MM.1S (cell line): ENCODE measurements around the gene VPREB1.

Source experiments
- DNase-seq: peaks from one replicate; pipeline ENCODE4 v3.0.0-alpha.2; 2015
- H2AFZ ChIP-seq: fragments of 300-600 bp; sonication (generic); 2 replicates; pipeline ENCODE4 v1.6.0; 2016; ENCODE audit warnings: antibody characterized with exemption, low read length
- H3F3A ChIP-seq: fragments of 300-600 bp; sonication (generic); 2 replicates; pipeline ENCODE4 v1.6.1; 2016; ENCODE audit warnings: mild to moderate bottlenecking, antibody characterized with exemption, low read length, moderate library complexity, mixed read lengths; ENCODE audit not compliant: insufficient read depth
- H3K27ac ChIP-seq: fragments of 300-600 bp; sonication (generic); 2 replicates; pipeline ENCODE4 v1.5.1; 2016; ENCODE audit warnings: mild to moderate bottlenecking, low read length
- H3K27me3 ChIP-seq: fragments of 300-600 bp; sonication (generic); replicated peaks from 2 replicates; pipeline ENCODE4 v1.6.0; 2016; ENCODE audit warnings: low read length; ENCODE audit not compliant: insufficient read depth
- H3K36me3 ChIP-seq: fragments of 300-600 bp; sonication (generic); replicated peaks from 2 replicates; pipeline ENCODE4 v1.6.1; 2016; ENCODE audit warnings: mild to moderate bottlenecking, low read length, mixed read lengths; ENCODE audit not compliant: insufficient read depth
- H3K4me1 ChIP-seq: fragments of 300-600 bp; sonication (generic); 2 replicates; pipeline ENCODE4 v1.6.1; 2016; ENCODE audit warnings: low read length, mixed read lengths
- H3K4me2 ChIP-seq: fragments of 300-600 bp; sonication (generic); 2 replicates; pipeline ENCODE4 v1.6.0; 2016; ENCODE audit warnings: low read depth, low read length
- H3K4me3 ChIP-seq: fragments of 300-600 bp; sonication (generic); 2 replicates; pipeline ENCODE4 v1.5.1; 2016; ENCODE audit warnings: low read length, mixed read lengths
- H3K79me2 ChIP-seq: fragments of 300-600 bp; sonication (generic); 2 replicates; pipeline ENCODE4 v1.6.1; 2016; ENCODE audit warnings: mixed run types, low read length, mixed read lengths
- H3K9ac ChIP-seq: fragments of 300-600 bp; sonication (generic); 2 replicates; pipeline ENCODE4 v1.6.1; 2016; ENCODE audit warnings: low read length, mixed read lengths
- H3K9me2 ChIP-seq: fragments of 300-600 bp; sonication (generic); replicated peaks from 2 replicates; pipeline ENCODE4 v1.6.1; 2016; ENCODE audit warnings: mild to moderate bottlenecking, low read length, mixed read lengths; ENCODE audit not compliant: insufficient read depth
- H3K9me3 ChIP-seq: fragments of 300-600 bp; sonication (generic); replicated peaks from 2 replicates; pipeline ENCODE4 v1.6.1; 2016; ENCODE audit warnings: mild to moderate bottlenecking, low read length, mixed read lengths; ENCODE audit not compliant: insufficient read depth
- H4K20me1 ChIP-seq: fragments of 300-600 bp; sonication (generic); 2 replicates; pipeline ENCODE4 v1.6.1; 2016; ENCODE audit warnings: mild to moderate bottlenecking, low read length, moderate library complexity, mixed read lengths; ENCODE audit not compliant: insufficient read depth
- CTCF ChIP-seq: fragments of 300-600 bp; sonication (generic); IDR thresholded peaks from 2 replicates; pipeline ENCODE4 v1.5.1; 2016; ENCODE audit warnings: antibody characterized with exemption, low read length, mixed read lengths
- EZH2 ChIP-seq: fragments of 300-600 bp; sonication (generic); optimal IDR thresholded peaks from 2 replicates; pipeline ENCODE3; 2017; ENCODE audit warnings: low read depth, mild to moderate bottlenecking, antibody characterized with exemption, low read length, mixed read lengths
- EZH2phosphoT487 ChIP-seq: fragments of 300-600 bp; sonication (generic); IDR thresholded peaks from 2 replicates; pipeline ENCODE4 v1.6.1; 2018; ENCODE audit warnings: antibody characterized with exemption, low read length

Gene VPREB1

GRCh38 chr22:22245256-22245909 lies 797 bp downstream of the VPREB1 start:
- no peak for DNase-seq
- Histone ChIP-seq H3K9me2 (no peaks in the 10 kb centered on the region), H3K27me3 (no peaks in the 10 kb centered on the region), H3K4me3 (no peak overlapping the region), H3K4me2 (no peak overlapping the region), H4K20me1 (no peaks in the 10 kb centered on the region), H3K79me2 (no peaks in the 10 kb centered on the region), H3K27ac (no peak overlapping the region), H2AFZ (no peak overlapping the region), H3F3A (peaks cover 10% of the 10 kb centered on the region), H3K36me3 (no peaks in the 10 kb centered on the region), H3K4me1 (peaks cover 41% of the 10 kb centered on the region), H3K9me3 (no peaks in the 10 kb centered on the region), H3K9ac (no peak overlapping the region)
- TF ChIP-seq EZH2 (no peak), CTCF (no peak), EZH2phosphoT487 (no peak)

- Histone ChIP-seq H3K27me3 (no peaks in the 10 kb centered on the region), H3K27ac (peak overlapping the region; percentile 8; the same call in 1 of the 2 replicates), H3K9ac (no peak overlapping the region), H3K4me2 (no peak overlapping the region), H3K4me1 (peaks cover 41% of the 10 kb centered on the region), H2AFZ (no peak overlapping the region), H3K36me3 (no peaks in the 10 kb centered on the region), H3K79me2 (no peaks in the 10 kb centered on the region), H3F3A (peaks cover 10% of the 10 kb centered on the region), H3K9me3 (no peaks in the 10 kb centered on the region), H4K20me1 (no peaks in the 10 kb centered on the region), H3K4me3 (no peak overlapping the region), H3K9me2 (no peaks in the 10 kb centered on the region)
- no peak for DNase-seq
- TF ChIP-seq CTCF (no peak), EZH2phosphoT487 (no peak), EZH2 (no peak)
Observed at GRCh38 chr22:22245935-22246525, 1.4 kb downstream of the VPREB1 start.

GRCh38 chr22:22246706-22247105 lies 2.1 kb downstream of the VPREB1 start:
- Histone ChIP-seq H3K9me3 (no peaks in the 10 kb centered on the region), H3K4me1 (peaks cover 41% of the 10 kb centered on the region), H3F3A (peaks cover 10% of the 10 kb centered on the region), H3K4me2 (no peak overlapping the region), H3K9me2 (no peaks in the 10 kb centered on the region), H3K36me3 (no peaks in the 10 kb centered on the region), H3K27me3 (no peaks in the 10 kb centered on the region), H2AFZ (no peak overlapping the region), H3K9ac (no peak overlapping the region), H3K4me3 (no peak overlapping the region), H3K79me2 (no peaks in the 10 kb centered on the region), H3K27ac (peak overlapping the region; percentile 10; the same call in 1 of the 2 replicates), H4K20me1 (no peaks in the 10 kb centered on the region)
- no peak for DNase-seq
- TF ChIP-seq EZH2 (no peak), CTCF (no peak), EZH2phosphoT487 (no peak)
